Subcutaneous abdominal adipose tissue (tissue), 5 donors: ENCODE data around the gene ZFP3.

Source experiments
- H3K27ac ChIP-seq: one replicate; pipeline ENCODE4 v1.7.0; 2013; ENCODE audit warnings: low read depth, mild to moderate bottlenecking, inconsistent platforms, low read length, moderate library complexity
- H3K27me3 ChIP-seq, 5 donors: one replicate each; pipeline ENCODE4 v1.7.0; 2013; ENCODE audit warnings: low read length in 5 of 5, inconsistent platforms in 1 of 5; ENCODE audit not compliant: control insufficient read depth in 5 of 5, insufficient read depth in 4 of 5
- H3K36me3 ChIP-seq, 5 donors: one replicate each; pipeline ENCODE4 v1.7.0; 2013; ENCODE audit warnings: low read length in 5 of 5; ENCODE audit not compliant: control insufficient read depth in 5 of 5, insufficient read depth in 5 of 5
- H3K4me1 ChIP-seq, 5 donors: one replicate each; pipeline ENCODE4 v1.7.0; 2013; ENCODE audit warnings: low read length in 5 of 5, mild to moderate bottlenecking in 3 of 5, moderate library complexity in 1 of 5; ENCODE audit not compliant: control insufficient read depth in 5 of 5, insufficient read depth in 5 of 5
- H3K4me3 ChIP-seq, 5 donors: one replicate each; pipeline ENCODE4 v1.7.0; 2013; ENCODE audit warnings: low read length in 5 of 5, low read depth in 1 of 5
- H3K9ac ChIP-seq, 5 donors: one replicate each; pipeline ENCODE4 v1.7.0; 2013; ENCODE audit warnings: low read length in 5 of 5, mild to moderate bottlenecking in 4 of 5, moderate library complexity in 3 of 5
- H3K9me3 ChIP-seq, 5 donors: one replicate each; pipeline ENCODE4 v1.7.0; 2013; ENCODE audit warnings: low read length in 5 of 5; ENCODE audit not compliant: control insufficient read depth in 5 of 5
- donor health status: healthy.
- donor health status: healthy.
- donor health status: healthy.
- donor health status: healthy.
- donor health status: healthy.

ZFP3 gene

DNA sequence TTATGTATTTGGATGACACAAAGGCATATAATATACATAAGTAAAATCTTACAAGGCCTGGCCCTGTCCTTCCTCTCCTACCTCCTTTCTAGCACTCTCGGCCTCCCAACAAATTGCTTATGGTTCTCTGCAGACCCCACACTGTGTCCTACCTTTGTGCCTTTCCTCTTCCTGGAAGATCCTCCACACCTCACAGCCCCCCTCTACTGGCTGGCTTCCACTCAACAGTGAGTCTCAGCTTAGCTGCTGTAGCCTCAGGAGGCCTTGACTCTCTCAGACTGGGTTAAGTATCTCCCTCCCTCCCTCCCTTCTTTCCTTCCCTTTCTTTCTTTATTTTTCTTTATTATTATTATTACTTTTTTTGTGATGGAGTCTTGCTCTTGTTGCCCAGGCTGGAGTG lies 34.7 kb upstream of the ZFP3 start:
- H3K27me3 ChIP-seq: no peaks in the 10 kb centered on the region
- H3K9me3 ChIP-seq: no peaks in the 10 kb centered on the region

DNA sequence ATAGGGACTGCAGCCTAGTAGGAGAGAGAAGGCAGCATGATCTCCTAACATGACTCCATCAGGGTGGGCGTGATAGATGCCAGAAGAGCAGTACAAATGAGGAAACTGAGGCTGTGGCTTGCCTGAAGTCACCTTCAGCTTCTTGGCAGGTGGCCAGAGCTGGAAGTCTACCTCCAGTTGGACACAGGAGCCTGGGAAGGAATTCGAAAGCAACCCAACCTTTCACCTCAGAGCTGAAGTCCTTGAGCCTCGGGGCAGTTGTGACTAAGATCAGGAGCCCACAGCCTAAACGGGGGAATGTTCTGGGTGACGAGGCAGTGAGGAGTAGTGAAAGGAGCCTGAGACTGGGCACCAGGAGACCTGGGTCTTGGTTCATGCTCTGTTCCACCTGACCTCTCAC lies 33.6 kb upstream of the ZFP3 start:
- Histone ChIP-seq H3K27ac (no peak overlapping the region), H3K4me1 (peaks cover 1 to 8% (median 5%) of the 10 kb centered on the region in 5 donors), H3K27me3 (no peaks in the 10 kb centered on the region), H3K9ac (no peak overlapping the region), H3K4me3 (no peak overlapping the region), H3K36me3 (no peaks in the 10 kb centered on the region), H3K9me3 (no peaks in the 10 kb centered on the region)

More for the DNA sequence above, 34.7 kb upstream of the ZFP3 start:
- H3K27ac ChIP-seq: no peak overlapping the region
- no peaks in the 10 kb centered on the region for H3K36me3 ChIP-seq
- no peak overlapping the region for H3K9ac ChIP-seq
- no peak overlapping the region for H3K4me3 ChIP-seq
- H3K4me1 ChIP-seq: peaks cover 0 to 3% (median 0%) of the 10 kb centered on the region in 5 donors

DNA sequence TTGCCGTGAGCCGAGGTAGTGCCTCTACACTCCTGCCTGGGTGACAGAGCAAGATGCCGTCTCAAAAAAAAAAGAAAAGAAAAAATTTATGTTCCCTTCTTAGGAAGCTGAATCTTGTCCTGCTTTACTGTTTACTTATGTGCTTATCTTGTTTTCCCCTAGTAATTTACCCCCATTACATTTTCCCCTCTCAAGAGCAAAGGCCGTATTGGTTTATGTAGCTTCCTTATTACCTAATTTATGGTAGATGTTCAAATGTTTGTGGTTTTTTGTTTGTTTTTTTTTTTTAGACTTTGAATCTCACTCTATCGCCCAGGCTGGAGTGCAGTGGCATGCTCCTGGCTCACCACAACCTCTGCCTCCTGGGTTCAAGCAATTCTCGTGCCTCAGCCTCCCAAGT lies 32.8 kb upstream of the ZFP3 start:
- Histone ChIP-seq H3K36me3 (no peaks in the 10 kb centered on the region), H3K27ac (no peak overlapping the region), H3K4me1 (peaks cover 5 to 16% (median 13%) of the 10 kb centered on the region in 5 donors), H3K9ac (no peak overlapping the region), H3K9me3 (no peaks in the 10 kb centered on the region), H3K27me3 (no peaks in the 10 kb centered on the region), H3K4me3 (no peak overlapping the region)

DNA sequence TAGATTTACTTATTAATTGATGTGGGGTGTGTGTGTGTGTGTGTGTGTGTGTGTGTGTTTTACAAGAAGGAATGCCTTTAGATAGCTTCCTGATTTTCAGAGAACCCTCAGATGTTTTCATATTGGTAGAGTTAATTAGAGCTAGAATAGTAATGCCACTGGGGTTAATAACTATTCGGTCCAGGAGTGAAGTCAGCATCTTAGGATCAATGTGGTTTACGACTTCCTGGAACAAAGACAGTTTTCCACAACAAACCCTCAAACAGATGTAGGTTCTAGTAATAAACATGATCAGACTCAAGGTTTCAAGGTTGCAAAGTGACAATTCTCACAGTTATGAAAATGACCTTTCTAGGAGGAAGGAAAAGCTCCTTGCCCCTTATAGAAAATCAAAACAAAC lies 30.8 kb upstream of the ZFP3 start:
- Histone ChIP-seq H3K9ac (no peak overlapping the region), H3K4me1 (peaks cover 5 to 18% (median 14%) of the 10 kb centered on the region in 5 donors), H3K36me3 (no peaks in the 10 kb centered on the region), H3K27me3 (no peaks in the 10 kb centered on the region), H3K4me3 (no peak overlapping the region), H3K27ac (no peak overlapping the region), H3K9me3 (no peaks in the 10 kb centered on the region)

DNA sequence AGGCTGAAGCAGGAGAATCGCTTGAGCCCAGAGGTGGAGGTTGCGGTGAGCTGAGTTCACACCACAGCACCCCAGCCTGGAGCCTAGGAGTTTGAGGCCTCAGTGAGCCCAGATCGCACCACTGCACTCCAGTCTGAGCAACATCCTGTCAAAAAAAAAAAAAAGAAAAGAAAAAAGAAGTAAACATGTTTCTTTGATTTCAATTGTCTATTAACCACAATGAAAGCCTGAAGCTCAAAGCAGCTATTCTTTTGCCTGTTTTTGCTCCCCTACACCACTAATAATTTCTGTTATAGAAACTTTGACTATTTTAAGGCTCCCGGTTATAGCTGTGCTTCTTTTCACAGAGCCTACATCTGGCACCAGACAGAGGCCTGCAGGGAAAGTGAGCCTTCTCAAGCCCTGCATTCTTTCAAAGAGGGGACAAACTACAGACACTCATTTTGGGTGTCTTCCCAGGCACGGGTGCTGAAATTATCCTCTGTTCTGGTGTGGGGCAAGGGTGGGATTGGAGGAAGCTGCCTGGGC lies 28.9 kb upstream of the ZFP3 start:
- H3K4me1 ChIP-seq: peaks cover 5 to 18% (median 14%) of the 10 kb centered on the region in 5 donors
- no peaks in the 10 kb centered on the region for H3K27me3 ChIP-seq
- no peak overlapping the region for H3K4me3 ChIP-seq
- H3K9ac ChIP-seq: peak overlapping the region in 1 of 5 donors; percentile 26
- no peaks in the 10 kb centered on the region for H3K36me3 ChIP-seq
- H3K27ac ChIP-seq: no peak overlapping the region
- H3K9me3 ChIP-seq: no peaks in the 10 kb centered on the region

DNA sequence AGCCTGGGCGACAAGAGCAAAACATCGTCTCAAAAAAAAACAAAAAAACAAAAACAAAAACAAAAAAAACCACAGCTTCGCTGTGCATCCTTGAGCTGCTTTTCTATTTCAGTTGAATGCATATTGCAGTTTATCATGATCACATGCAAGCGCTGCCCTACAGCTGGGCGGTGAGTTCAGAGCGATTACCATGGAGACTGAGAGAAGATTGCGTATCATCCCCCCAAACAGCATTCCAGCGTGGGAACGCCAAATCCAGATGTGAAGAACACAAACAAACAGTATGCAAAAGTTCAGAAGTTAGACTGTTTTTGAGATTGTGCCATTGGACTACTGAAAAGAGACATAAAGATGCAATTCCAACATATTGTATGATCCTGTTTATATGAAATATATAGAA lies 28.0 kb upstream of the ZFP3 start:
- H3K27me3 ChIP-seq: no peaks in the 10 kb centered on the region
- no peak overlapping the region for H3K27ac ChIP-seq
- H3K9me3 ChIP-seq: no peaks in the 10 kb centered on the region
- H3K36me3 ChIP-seq: no peaks in the 10 kb centered on the region
- peaks cover 5 to 18% (median 14%) of the 10 kb centered on the region in 5 donors for H3K4me1 ChIP-seq
- H3K4me3 ChIP-seq: no peak overlapping the region
- H3K9ac ChIP-seq: no peak overlapping the region

DNA sequence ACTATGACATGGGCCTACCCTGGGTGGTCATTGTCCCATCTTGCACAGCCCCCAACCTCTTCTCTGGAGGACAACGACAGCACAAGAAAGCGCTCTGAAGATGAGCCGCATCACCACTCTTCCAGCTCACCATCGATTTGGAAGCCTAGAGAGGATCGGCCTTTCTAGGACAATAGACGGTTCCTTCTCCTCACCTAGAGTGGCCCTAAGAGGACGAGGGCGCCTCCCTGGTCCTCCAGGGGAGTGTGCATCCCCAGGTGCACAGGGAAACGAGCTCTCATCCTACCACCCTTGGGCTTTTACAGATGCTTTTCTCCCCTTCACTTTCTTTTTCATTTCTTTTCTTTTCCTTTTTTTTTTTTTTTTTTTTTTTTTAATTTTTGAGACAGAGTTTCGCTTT lies 22.7 kb upstream of the ZFP3 start:
- Histone ChIP-seq H3K9me3 (no peaks in the 10 kb centered on the region), H3K36me3 (no peaks in the 10 kb centered on the region), H3K27me3 (no peaks in the 10 kb centered on the region), H3K4me1 (peaks cover 0 to 1% (median 1%) of the 10 kb centered on the region in 5 donors), H3K4me3 (no peak overlapping the region), H3K27ac (no peak overlapping the region), H3K9ac (no peak overlapping the region)

DNA sequence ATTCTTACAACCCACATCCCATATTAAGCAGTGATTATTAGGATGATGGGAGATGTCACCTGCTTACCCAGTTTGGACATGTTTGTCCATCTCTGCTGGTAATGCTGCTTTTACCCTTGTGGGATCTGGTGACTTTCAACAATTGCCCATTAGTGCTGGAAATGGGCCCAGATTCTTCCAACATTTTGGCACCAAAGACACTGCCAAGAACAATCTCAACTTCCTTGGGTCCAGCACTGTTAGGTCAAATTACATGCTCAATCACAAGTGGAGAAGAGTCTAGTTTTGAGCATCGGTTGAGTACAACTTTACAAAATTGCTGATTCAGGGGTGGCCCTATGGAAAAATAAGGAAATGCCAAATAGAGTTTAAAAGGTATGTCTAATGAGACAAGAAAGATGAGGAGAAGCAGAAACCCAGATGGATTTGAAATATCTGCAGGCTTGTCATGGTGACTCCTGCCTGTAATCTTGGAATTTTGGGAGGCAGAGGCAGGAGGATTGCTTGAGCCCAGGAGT lies 13.0 kb upstream of the ZFP3 start:
- Histone ChIP-seq H3K27ac (no peak overlapping the region), H3K9ac (no peak overlapping the region), H3K9me3 (no peaks in the 10 kb centered on the region), H3K4me3 (no peak overlapping the region), H3K27me3 (no peaks in the 10 kb centered on the region), H3K36me3 (no peaks in the 10 kb centered on the region), H3K4me1 (no peaks in the 10 kb centered on the region)

DNA sequence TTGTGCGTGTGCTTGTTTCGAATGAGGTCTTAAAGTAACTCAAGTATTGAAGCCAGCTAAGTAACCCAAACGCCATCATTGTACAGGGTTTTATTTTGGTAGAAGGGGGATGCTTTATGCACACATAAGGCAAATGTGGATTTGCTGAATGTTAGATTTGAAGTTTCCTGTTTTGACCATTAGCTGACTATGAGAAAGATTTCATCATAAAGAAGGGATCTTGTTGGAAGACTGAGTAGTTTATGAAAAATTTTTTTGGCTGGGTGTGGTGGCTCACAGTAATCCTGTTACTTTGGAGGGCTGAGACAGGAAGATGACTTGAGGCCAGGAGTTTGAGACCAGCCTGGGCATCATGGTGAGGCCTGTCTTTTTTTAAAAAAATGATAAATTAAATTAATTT lies 10.0 kb upstream of the ZFP3 start:
- peaks cover 0 to 8% (median 0%) of the 10 kb centered on the region in 5 donors for H3K27me3 ChIP-seq
- H3K27ac ChIP-seq: no peak overlapping the region
- H3K9ac ChIP-seq: no peak overlapping the region
- no peaks in the 10 kb centered on the region for H3K36me3 ChIP-seq
- no peaks in the 10 kb centered on the region for H3K9me3 ChIP-seq
- no peaks in the 10 kb centered on the region for H3K4me1 ChIP-seq
- H3K4me3 ChIP-seq: no peak overlapping the region

DNA sequence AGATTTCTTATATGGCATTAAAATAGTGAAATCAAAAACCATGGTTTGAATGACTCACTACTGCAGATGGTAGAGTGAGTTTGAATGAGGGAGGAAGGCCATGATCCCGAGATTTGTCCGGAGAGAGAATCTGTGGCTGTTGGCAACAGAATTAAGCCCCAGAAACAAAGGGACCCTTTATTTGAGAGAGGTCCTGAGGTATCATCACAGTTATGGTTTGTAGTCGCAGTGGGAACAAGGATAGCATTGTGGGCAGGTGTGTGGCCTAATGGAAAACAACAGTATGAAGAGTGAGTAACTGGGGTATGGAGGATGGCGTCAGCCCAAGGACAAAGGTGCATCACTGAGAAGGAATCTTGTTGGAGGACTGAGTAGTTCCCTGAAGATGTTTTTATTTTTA lies 8.5 kb upstream of the ZFP3 start:
- Histone ChIP-seq H3K27me3 (peaks cover 0 to 8% (median 0%) of the 10 kb centered on the region in 5 donors), H3K4me3 (no peak overlapping the region), H3K4me1 (no peaks in the 10 kb centered on the region), H3K27ac (no peak overlapping the region), H3K36me3 (no peaks in the 10 kb centered on the region), H3K9ac (no peak overlapping the region), H3K9me3 (no peaks in the 10 kb centered on the region)
